HL-60/S4 treated with phorbol 12-myristate 13-acetate at 8.2 ng/mL for 4 days and 3 days (cell line): ENCODE measurements around the gene PTPRM.
"Not testable (repeated sequence)": the region's sequence is repeated elsewhere in the genome, so short reads cannot be mapped to it uniquely, and the experiment has no call there.

Experiments
- in situ Hi-C: fragments of 300-500 bp; cut with MboI; formaldehyde crosslinking; loops from 2 replicates; pipeline ENCODE4 v1.15.0; 2022; ENCODE audit warnings: low sequenced_read_pairs

The PTPRM gene

GRCh38 chr18:8433323-8433722 lies 866.2 kb downstream of the PTPRM start:
- in situ Hi-C loops = no loop called here

- in situ Hi-C loops = no loop called here
Observed at GRCh38 chr18:8433771-8434170, 866.7 kb downstream of the PTPRM start.

GRCh38 chr18:8435376-8435775 lies 868.3 kb downstream of the PTPRM start:
- in situ Hi-C loops = no loop called here

GRCh38 chr18:8439055-8439454 lies 871.9 kb downstream of the PTPRM start:
- in situ Hi-C loops = no loop called here

DNA sequence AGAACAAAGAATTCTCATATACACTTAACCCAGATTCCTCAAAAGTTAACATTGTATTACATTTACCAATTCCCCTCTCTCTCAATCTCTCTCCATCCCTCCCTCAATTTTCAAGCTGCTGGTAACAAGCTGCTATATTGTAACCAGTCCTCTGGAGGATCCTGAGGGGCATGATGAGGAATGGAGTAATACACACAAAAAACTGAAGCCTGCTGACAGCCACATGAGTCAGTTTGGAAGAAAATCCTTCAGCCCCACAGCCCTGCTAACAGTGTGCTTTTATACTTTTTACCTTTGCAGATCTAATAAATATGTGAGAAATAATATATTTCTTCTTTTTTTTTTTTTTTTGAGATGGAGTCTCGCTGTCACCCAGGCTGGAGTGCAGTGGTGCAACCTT lies 876.4 kb downstream of the PTPRM start:
- in situ Hi-C loops = no loop called here

GRCh38 chr18:8446936-8447335 lies 879.8 kb downstream of the PTPRM start:
- in situ Hi-C loops = not testable (repeated sequence)

DNA sequence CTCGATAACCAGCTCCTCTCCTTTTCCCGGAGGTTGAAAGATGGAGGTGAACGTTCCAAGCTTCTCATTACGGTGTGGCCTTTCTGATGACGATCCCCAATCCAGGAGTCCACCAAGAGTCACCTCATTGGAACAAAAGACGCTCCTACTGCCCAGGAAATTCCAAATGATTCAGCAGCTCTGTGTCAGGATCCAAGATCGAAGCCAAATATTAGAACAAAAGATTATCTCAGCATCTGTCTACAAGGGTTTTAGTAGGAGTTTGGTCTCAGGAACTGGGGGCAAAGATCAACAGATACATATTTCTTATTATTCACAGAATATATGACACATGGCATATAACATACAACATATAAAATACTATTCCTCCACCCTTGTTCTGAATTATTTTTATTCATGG lies 881.0 kb downstream of the PTPRM start:
- in situ Hi-C loops = no loop called here

- in situ Hi-C loops = no loop called here
Observed at GRCh38 chr18:8450013-8450412, 882.9 kb downstream of the PTPRM start.

DNA sequence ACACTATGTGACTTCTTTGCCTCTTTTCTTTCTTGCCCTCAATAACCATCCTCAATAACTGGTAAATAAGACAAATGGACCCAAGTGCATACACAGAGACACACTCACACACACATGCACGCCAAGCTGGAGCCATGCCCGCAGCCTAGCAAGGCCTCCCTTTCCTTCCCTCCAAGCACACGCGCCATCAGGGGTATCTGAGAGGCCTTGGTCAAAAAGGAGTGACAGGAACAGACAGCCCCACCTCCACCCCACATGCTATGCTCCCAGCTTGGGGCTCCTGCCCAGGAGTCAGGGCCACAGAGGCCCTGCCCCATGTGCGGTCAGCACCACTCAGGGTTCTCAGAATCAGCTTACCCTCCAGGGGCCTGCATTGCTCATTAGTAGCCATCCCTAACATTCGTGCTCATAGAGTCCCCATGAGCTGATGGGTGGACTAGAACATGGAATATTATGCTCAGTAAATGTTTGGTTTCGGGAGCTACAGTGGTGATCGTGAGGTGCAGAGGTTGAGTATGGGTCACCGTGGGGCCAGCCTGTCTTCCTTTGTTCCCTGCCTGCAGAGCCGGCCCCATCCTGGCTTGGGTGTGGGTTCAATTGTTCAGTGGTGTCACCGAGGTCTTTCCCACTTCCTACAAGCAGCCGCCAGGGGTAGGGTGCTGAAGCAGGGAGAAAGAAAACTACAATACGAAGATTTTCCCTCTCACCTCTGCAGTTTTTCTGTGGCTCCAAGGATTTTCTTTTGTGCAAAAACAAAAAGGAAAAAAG lies 884.0 kb downstream of the PTPRM start:
- in situ Hi-C loops = no loop called here

DNA sequence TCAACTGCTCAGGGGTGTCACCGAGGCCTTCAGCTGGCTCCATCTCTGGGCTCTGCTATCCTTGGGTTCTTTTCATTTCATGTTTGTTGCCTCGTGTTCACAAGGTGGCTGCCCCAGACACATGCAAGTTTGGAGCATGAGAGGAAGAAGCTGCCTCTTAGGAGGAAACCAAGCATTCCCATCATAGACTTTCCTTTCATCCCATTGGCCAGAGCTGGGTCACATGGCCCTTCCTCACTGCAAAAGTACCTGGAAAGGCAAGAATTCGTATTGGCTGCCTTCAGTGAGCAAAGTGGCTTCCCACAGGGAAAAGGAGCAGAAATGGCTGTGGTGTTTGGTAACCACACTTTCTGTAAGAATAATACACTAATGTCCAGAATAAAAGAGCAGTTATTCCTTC lies 886.4 kb downstream of the PTPRM start:
- in situ Hi-C loops = no loop called here

GRCh38 chr18:8454136-8454535 lies 887.0 kb downstream of the PTPRM start:
- in situ Hi-C loops = no loop called here

DNA sequence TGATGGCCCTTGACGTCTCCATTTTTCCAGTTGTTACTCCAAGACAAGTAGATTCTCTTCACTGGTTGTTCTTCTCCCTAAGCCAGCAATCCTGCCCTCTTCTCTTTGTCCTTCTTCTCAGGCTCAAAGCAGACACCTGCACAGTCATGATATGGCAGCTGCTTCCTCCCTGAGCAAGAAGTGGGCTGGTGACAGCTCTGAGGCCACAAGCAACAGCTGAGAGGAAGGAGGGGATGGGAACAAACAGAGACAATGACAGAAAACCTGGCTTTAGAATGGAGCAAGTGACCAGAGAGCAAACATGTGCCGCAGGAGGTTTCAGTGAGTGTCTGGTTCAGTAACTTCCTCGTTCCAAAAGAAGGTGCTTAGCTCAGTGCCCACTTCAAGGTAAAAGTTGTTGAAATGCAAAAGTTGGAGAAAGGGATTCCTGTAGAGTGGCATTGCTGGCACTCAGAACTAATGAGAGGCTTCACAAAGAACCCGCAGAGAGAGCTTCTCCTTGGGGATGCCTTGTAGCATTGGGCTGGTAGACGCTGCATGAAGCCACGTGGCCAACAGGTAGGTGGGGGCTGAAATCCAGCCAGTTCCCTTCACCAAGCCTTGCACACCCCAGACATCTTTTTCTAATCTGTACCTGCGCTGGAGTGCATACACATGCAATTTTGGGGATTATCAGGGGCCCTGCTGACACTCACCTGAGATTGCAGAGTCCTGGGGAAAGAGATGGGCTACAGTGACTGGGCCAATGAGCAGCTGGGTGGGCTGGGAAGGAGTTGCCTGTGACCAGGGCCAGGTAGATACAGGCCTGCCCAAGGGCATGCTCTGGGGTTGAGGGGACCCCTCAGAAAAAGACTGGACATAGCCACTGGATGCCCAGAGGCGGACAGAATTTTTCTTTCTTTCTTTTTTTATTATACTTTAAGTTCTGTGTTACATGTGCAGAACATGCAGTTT lies 888.8 kb downstream of the PTPRM start:
- in situ Hi-C loops = no loop called here
